ENCODE measurements around the gene SCYGR2.

Gene SCYGR2

DNA sequence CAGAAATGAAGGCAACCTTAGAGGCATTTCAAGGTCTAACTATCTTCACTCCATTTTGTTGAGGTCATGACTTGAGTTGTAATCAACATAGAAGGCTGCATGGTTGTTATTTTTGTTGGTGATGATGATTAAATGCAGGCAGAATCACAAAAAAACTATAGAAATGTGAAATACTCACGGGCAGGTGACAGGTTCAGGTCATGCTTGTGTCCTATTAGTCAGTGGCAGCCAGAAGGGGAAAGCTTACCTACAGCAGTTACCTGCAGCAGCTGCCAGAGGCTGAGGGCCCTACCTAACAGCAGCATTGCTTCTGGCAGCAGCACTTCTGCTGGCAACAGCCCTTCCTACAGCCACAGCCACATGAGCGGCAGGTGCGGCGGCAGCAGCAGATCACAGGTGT lies 15.6 kb downstream of the SCYGR2 start:
- DNase-seq = no peak

DNA sequence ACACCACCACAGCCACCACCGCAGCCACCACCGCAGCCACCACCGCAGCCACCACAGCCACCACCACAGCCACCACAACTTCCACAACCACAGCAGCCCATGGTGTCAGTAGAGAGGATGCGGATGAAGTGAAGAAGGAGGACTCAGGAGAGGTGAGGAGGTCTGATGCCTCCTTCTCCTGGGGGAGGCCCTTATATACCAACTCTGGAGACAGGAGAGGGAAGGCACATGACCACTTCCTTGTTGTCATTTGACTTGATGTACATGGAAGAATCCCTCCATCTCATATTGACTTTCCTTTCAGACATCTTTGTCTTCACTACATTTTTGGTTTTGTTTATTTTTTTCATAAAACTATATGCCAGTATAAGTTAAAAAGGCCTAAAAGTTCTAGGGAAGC lies 16.0 kb downstream of the SCYGR2 start, which contains the start of gene SCYGR3:
Gene SCYGR3, minus strand, starts transcription at position 101 of the 400 bp plus-strand sequence. Its CDS starts 0 bp downstream, at position 101.
- no peak for DNase-seq

DNA sequence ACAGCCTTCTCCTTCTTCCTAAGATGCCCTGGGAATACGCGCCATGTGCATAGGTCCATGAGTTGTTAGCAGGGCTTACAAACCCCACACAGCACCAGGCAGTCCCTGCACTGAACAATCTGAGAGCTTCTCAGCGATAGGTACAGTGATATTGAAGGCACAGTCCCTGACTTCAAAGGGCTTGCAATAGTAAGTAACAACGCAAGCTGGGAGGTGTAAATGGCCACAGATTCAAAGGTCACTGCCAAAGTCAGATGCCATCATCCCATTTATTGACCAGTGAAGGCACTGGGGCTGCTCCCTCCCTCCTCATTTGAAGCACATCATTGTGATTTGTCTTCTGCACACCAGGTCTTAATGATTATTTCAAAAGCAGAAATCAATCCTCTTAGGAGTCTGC lies 16.5 kb downstream of the SCYGR2 start:
- no peak for DNase-seq

GRCh38 chr2:227615906-227616305 lies 17.2 kb downstream of the SCYGR2 start:
- DNase-seq = no peak

DNA sequence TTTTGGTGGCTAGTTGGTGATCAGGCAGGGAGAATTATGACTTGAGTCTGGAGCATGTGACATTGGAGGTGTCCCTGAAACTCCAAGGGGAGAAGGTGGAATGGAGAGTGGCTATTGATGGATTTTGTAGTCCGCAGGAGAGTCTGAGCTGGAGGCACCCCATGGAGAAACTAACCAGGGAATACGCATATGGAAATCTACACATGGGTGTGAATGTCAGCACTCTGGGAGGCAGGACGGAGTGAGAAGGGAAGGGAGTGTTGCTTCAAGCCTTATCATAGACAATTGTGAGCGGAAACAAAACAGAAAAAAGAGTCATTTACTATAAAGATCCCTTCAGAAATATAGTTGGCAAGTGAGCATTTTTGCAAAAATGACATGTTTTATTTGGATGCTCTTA lies 17.9 kb downstream of the SCYGR2 start:
- no peak for DNase-seq

DNA sequence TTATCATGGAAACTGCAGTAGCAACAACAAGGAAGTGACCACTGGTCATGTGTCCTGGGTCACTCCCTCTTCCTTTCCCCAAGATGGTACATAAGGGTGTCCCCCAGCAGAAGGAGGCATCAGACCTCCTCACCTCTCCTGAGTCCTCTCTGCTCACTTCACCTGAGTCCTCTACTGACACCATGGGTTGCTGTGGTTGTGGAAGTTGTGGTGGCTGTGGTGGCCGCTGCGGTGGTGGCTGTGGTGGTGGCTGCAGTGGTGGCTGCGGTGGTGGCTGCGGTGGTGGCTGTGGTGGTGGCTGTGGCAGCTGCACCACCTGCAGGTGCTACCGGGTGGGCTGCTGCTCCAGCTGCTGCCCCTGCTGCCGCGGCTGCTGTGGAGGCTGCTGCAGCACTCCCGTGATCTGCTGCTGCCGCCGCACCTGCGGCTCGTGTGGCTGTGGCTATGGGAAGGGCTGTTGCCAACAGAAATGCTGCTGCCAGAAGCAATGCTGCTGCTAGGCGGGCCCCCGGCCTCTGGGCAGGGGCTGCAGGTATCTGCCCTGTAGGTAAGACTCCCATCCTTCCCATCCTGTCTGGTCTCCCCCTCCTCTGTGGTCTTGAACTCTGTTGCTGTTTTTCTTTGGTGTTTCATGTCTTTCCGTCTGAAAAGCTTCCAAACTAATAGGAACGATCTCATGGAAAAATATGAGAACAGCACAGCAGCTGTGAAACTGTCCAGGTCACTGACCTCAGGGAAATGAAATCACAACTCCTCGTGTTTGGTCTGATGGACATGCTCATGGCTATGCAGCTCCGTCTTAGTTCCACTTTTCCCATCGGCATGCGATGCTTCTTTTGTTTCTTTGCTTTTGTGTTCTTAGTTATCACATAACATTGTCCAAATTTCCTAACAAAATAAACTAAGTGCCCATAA lies 18.9 kb downstream of the SCYGR2 start, which contains the start of gene SCYGR4:
Gene SCYGR4, plus strand, starts transcription at position 183 of the 915 bp plus-strand sequence. Its CDS starts 0 bp downstream, at position 183.
- DNase-seq = no peak

DNA sequence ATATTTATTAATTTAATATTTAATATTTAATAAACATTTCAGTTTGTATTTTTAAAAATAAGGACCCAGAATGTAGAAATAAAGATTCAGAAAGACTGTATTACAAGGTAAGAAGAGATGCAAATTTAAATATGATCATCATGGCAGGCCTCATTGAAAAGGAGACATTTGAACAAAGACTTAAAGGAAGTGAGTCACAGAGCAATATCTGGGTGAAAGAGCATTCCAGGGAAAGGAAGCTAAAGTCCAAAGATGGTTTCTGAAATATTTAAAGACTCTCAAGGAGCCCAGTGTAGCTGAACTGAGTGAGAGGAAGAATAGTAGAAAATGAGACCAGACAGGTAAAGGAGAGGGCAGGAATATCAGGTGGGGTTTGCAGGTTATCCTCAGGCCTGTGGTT lies 24.5 kb downstream of the SCYGR2 start:
- DNase-seq = no peak

GRCh38 chr2:227625420-227625819 lies 26.7 kb downstream of the SCYGR2 start:
- no peak for DNase-seq

DNA sequence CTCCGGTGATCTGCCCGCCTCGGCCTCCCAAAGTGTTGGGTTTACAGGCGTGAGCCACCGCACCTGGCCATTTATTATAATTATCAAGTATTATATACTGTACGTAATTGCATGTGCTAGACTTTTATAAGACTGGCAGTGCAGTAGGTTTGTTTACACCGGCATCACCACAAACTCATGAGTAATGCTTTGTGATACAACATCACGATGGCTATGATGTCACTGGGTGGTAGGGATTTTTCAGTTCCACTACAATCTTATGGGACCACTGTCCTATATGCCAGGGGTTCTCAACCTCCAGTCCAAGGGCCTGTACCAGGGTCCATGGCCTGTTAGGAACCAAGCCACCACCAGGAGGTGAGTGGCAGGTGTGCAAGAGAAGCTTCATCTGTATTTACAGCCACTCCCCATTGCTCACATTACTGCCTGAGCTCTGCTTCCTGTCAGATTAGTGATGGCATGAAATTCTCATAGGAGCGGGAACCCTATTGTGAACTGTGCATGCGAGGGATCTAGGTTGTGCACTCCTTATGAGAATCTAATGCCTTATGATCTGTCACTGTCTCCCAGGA lies 28.0 kb downstream of the SCYGR2 start:
- DNase-seq = no peak

DNA sequence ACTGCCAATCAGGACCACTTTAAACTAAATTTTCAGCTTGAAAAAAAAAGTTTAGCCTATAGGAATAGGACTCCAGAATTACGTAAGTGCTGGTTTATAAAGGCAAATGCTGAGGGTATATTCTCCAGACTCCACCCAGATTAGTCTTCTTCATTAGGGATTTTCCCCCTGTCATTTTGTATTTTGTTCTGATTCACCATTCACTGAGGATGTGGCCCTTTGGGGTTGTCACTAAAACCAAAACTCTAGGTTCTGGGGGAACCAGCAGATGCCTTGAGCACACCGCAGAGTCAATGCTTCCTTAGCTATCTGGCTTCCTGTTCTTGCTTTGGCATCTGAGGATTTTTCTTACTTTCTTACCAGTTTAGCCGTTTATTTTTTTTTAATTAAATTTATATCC lies 29.1 kb downstream of the SCYGR2 start:
- DNase-seq = no peak

- DNase-seq = no peak
These were observed 30.7 kb downstream of the SCYGR2 start for GRCh38 chr2:227629435-227629834.

DNA sequence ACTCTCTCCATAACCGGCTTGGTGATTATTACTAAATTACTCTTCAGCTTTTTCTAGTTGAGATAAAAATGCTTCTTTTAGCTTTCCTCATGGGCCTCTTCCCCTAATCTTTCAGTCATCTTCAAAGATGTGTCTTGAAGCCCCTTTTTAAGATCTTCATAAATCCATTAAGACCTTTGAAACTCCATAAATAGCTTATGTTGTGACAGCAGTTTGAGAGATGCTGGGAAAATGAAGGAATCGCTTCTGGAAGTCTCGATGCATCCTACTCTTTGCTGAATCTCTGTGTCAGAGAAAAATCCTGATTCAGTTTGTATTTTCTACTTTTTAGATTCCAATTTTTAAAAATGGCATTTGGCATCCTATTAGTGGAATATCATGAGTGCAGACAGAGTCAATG lies 31.6 kb downstream of the SCYGR2 start:
- DNase-seq = no peak

- no peak for DNase-seq
These were observed 34.1 kb downstream of the SCYGR2 start for GRCh38 chr2:227632827-227633226.

DNA sequence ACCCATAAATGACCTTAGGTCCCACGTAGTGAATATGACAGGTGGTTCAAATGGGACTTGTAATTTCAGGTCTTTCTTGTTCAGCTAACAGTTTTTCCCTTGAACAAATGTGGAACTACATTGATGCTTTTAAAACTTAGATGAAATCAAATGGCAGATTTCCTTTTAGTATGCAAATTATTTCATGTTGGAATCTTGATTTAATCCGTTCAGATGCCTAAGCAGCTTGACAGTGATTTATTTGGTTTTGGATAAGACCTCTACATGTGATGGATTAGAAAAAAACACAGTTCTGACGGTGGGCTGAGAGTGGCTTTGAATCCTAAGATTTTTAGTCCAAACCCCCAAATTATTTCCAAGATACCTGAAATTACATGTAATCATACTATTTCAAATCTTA lies 35.5 kb downstream of the SCYGR2 start:
- DNase-seq = no peak

DNA sequence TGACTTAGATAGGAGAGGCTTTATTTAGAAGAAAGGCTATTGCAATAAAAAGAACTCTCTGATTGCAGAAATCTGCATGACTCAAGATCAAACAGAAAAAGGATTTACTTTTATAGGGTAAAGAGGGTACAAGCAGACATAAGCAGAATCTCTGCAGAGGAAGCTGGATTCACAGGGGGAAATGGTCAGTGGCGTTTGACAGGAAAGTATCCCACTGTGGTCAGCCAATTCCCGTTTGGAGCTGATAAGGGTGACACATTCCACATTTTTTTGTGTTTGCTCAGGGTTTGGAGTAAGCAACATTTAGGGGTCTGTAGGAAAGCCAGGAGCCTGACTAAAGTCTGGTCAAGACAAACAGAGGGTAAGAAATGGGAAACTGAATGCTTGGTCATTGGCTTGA lies 44.0 kb downstream of the SCYGR2 start:
- DNase-seq = no peak

DNA sequence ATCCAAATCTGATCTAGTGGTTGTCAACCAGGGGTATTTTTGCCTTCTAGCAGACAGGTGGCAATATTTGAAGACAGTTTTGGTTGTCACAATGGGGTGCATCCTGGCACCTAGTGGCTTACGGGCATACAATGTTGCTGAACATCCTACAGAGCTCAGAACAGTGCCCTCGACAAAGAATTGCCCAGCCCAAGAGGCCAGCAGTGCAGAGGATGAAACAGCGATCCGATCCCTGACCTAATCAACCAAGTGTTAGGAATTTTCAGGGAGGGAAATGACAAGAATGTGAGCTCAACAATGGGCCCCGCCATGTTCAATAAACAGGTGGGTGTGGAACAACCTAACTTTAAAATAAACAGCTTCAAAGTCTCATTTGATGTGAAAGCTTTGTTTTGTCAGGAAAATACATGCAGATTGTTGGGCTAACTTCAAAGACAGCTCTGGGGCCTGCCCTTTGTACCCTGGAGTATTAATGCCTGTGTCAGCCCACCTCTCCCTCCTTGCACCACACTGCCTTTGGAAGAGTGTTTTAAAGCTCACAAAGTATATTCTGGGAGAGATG lies 45.4 kb downstream of the SCYGR2 start:
- DNase-seq = no peak

Measured in GF-D8 (cell line).